SK-N-SH treated with all-trans-retinoic acid at 6 μM for 48 hours (cell line): Measurements from ENCODE around the gene NLRP5.

Source experiments
- ATAC-seq: fragments of 200-7000 bp; cut with Tn5 transposase; 3 replicates; pipeline ENCODE4 v1.9.1; 2020; ENCODE audit warnings: mild to moderate bottlenecking, moderate library complexity
- ARNTL ChIP-seq: fragments of 450-650 bp; formaldehyde crosslinking; IDR thresholded peaks from 2 replicates; pipeline ENCODE4 v1.5.0; 2020; ENCODE audit warnings: low read depth, mild to moderate bottlenecking, moderate library complexity, borderline replicate concordance
- BACH2 ChIP-seq: fragments of 250-450 bp; sonication (Bioruptor Pico); IDR thresholded peaks from 2 replicates; pipeline ENCODE4 v1.9.0; 2021; ENCODE audit warnings: mild to moderate bottlenecking, borderline replicate concordance
- ESRRG ChIP-seq: fragments of 250-450 bp; sonication (Bioruptor Pico); IDR thresholded peaks from 2 replicates; pipeline ENCODE4 v1.6.1; 2021; ENCODE audit warnings: mild to moderate bottlenecking
- GLIS3 ChIP-seq: fragments of 250-450 bp; sonication (Bioruptor Pico); IDR thresholded peaks from 2 replicates; pipeline ENCODE4 v1.5.0; 2020; ENCODE audit warnings: mild to moderate bottlenecking, moderate library complexity
- ISL1 ChIP-seq: fragments of 250-450 bp; sonication (Bioruptor Pico); IDR thresholded peaks from 2 replicates; pipeline ENCODE4 v2.1.2; 2022; ENCODE audit warnings: mild to moderate bottlenecking, moderate library complexity
- PPARA ChIP-seq: fragments of 250-450 bp; sonication (Bioruptor Pico); IDR thresholded peaks from 2 replicates; pipeline ENCODE4 v1.5.0; 2020; ENCODE audit warnings: mild to moderate bottlenecking, borderline replicate concordance
- SNAI2 ChIP-seq: fragments of 250-450 bp; sonication (Bioruptor Pico); IDR thresholded peaks from 2 replicates; pipeline ENCODE4 v1.5.0; 2020; ENCODE audit warnings: mild to moderate bottlenecking, moderate library complexity
- TCF4 ChIP-seq: fragments of 250-450 bp; sonication (Bioruptor Pico); IDR thresholded peaks from 2 replicates; pipeline ENCODE4 v1.8.0; 2021; ENCODE audit warnings: mild to moderate bottlenecking, moderate library complexity, borderline replicate concordance
- TOX ChIP-seq: fragments of 250-450 bp; sonication (Bioruptor Pico); IDR thresholded peaks from 2 replicates; pipeline ENCODE4 v1.8.0; 2021; ENCODE audit warnings: mild to moderate bottlenecking, moderate library complexity, borderline replicate concordance
- ZC3H10 ChIP-seq: fragments of 250-450 bp; sonication (Bioruptor Pico); IDR thresholded peaks from 2 replicates; pipeline ENCODE4 v1.5.1; 2021; ENCODE audit warnings: mild to moderate bottlenecking, moderate library complexity
- ZFP30 ChIP-seq: fragments of 450-650 bp; formaldehyde crosslinking; IDR thresholded peaks from 2 replicates; pipeline ENCODE4 v1.5.0; 2022; ENCODE audit warnings: mild to moderate bottlenecking, moderate library complexity
- ZNF565 ChIP-seq: fragments of 450-650 bp; formaldehyde crosslinking; conservative IDR thresholded peaks from 2 replicates; pipeline ENCODE4 v1.5.0; 2020; ENCODE audit warnings: low read depth, mild to moderate bottlenecking, moderate library complexity
- ZNF70 ChIP-seq: fragments of 450-650 bp; formaldehyde crosslinking; IDR thresholded peaks from 2 replicates; pipeline ENCODE4 v1.5.0; 2020; ENCODE audit warnings: mild to moderate bottlenecking, moderate library complexity
- ZNF8 ChIP-seq: fragments of 450-650 bp; formaldehyde crosslinking; IDR thresholded peaks from 2 replicates; pipeline ENCODE4 v1.5.0; 2020; ENCODE audit warnings: mild to moderate bottlenecking, moderate library complexity
- TF ChIP-seq, protein P1 (sequence below): fragments of 250-450 bp; sonication (Bioruptor Pico); IDR thresholded peaks from 2 replicates; pipeline ENCODE4 v1.8.0; 2020; ENCODE audit warnings: mild to moderate bottlenecking, moderate library complexity, borderline replicate concordance
- TF ChIP-seq, protein P2 (sequence below): fragments of 250-450 bp; sonication (Bioruptor Pico); IDR thresholded peaks from 2 replicates; pipeline ENCODE4 v1.5.0; 2020; ENCODE audit warnings: mild to moderate bottlenecking, moderate library complexity
- TF ChIP-seq, protein P3 (sequence below): fragments of 250-450 bp; sonication (Bioruptor Pico); IDR thresholded peaks from 2 replicates; pipeline ENCODE4 v1.5.1; 2021; ENCODE audit warnings: mild to moderate bottlenecking, moderate library complexity

Gene NLRP5

DNA sequence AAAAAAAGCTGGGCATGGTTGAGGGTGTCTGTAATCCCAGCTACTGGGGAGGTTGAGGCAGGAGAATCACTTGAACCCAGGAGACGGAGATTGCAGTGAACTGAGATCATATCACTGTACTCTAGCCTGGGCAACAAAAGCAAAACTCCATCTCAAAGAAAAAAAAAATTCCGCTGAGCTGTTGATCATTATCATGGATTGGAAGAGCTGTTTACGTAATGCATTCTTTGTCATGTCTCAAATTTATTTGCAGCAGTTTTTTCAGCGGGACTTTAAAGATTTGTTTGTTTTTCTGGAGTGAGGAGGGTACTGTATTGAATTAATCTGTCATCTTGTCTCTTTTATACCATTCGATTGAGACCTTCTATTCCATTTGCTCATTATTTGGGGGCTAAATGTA, 4.3 kb downstream of the NLRP5 start:
- TF ChIP-seq SNAI2 (CRISPR knock-in tag) (no peak), ARNTL (CRISPR knock-in tag) (no peak), TCF4 (CRISPR knock-in tag) (no peak), ESRRG (CRISPR knock-in tag) (no peak), TOX (CRISPR knock-in tag) (no peak), GLIS3 (CRISPR knock-in tag) (no peak), ISL1 (no peak), ZFP30 (CRISPR knock-in tag) (no peak), ZNF70 (no peak)
- TF ChIP-seq, protein P1, sequence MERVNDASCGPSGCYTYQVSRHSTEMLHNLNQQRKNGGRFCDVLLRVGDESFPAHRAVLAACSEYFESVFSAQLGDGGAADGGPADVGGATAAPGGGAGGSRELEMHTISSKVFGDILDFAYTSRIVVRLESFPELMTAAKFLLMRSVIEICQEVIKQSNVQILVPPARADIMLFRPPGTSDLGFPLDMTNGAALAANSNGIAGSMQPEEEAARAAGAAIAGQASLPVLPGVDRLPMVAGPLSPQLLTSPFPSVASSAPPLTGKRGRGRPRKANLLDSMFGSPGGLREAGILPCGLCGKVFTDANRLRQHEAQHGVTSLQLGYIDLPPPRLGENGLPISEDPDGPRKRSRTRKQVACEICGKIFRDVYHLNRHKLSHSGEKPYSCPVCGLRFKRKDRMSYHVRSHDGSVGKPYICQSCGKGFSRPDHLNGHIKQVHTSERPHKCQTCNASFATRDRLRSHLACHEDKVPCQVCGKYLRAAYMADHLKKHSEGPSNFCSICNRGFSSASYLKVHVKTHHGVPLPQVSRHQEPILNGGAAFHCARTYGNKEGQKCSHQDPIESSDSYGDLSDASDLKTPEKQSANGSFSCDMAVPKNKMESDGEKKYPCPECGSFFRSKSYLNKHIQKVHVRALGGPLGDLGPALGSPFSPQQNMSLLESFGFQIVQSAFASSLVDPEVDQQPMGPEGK, result no peak
- TF ChIP-seq, protein P2, sequence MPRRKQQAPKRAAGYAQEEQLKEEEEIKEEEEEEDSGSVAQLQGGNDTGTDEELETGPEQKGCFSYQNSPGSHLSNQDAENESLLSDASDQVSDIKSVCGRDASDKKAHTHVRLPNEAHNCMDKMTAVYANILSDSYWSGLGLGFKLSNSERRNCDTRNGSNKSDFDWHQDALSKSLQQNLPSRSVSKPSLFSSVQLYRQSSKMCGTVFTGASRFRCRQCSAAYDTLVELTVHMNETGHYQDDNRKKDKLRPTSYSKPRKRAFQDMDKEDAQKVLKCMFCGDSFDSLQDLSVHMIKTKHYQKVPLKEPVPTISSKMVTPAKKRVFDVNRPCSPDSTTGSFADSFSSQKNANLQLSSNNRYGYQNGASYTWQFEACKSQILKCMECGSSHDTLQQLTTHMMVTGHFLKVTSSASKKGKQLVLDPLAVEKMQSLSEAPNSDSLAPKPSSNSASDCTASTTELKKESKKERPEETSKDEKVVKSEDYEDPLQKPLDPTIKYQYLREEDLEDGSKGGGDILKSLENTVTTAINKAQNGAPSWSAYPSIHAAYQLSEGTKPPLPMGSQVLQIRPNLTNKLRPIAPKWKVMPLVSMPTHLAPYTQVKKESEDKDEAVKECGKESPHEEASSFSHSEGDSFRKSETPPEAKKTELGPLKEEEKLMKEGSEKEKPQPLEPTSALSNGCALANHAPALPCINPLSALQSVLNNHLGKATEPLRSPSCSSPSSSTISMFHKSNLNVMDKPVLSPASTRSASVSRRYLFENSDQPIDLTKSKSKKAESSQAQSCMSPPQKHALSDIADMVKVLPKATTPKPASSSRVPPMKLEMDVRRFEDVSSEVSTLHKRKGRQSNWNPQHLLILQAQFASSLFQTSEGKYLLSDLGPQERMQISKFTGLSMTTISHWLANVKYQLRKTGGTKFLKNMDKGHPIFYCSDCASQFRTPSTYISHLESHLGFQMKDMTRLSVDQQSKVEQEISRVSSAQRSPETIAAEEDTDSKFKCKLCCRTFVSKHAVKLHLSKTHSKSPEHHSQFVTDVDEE (CRISPR knock-in tag), result no peak
- no peak for ATAC-seq

DNA sequence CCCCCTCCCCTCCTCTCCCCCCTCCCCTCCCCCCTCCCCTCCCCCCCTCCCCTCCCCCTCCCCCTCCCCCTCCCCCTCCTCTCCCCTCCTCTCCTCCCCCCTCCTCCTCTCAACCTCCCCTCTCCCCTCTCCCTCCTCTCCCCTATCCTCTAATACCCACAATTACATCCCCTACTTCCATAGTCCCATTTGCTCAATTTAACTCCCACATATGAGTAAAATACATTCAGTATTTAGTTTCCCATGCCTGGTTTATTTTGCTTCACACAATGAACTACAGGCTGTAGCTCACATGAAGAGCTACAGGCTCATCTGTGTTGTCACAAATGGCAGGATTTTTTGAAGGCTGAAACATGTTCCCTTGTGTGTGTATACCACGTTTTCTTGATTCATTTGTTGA, 6.9 kb downstream of the NLRP5 start:
- ATAC-seq, result no peak
- TF ChIP-seq TOX (CRISPR knock-in tag), result no peak
- TF ChIP-seq, protein P2 (CRISPR knock-in tag), result no peak
- TF ChIP-seq, protein P1, result no peak
- no peak for TF ChIP-seq ESRRG (CRISPR knock-in tag)

DNA sequence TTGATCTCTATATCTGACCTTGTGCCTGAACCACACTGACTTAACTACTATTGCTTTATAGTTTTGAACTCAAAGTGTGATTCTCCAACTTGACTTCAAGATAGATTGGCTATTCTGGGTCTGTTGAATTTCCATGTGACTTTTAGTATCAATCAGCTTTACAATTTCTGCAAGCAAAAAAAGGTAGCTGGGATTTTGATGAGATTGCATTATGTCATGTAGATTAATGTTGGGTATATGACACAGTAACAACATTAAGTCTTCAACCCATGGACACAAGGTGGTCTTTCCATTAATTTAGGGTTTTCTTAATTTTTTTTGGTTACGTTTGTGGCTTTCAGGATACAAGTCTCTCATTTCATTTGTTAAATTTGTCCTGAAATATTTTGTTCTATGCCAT, 28.2 kb downstream of the NLRP5 start:
- TF ChIP-seq ZFP30 (CRISPR knock-in tag) (no peak), ZNF565 (CRISPR knock-in tag) (no peak), ISL1 (no peak), ZNF8 (CRISPR knock-in tag) (no peak), PPARA (no peak), ZNF70 (no peak), BACH2 (CRISPR knock-in tag) (no peak), ZC3H10 (CRISPR knock-in tag) (no peak), SNAI2 (CRISPR knock-in tag) (no peak)
- TF ChIP-seq, protein P2 (CRISPR knock-in tag), result no peak
- TF ChIP-seq, protein P1, result no peak
- TF ChIP-seq, protein P3, sequence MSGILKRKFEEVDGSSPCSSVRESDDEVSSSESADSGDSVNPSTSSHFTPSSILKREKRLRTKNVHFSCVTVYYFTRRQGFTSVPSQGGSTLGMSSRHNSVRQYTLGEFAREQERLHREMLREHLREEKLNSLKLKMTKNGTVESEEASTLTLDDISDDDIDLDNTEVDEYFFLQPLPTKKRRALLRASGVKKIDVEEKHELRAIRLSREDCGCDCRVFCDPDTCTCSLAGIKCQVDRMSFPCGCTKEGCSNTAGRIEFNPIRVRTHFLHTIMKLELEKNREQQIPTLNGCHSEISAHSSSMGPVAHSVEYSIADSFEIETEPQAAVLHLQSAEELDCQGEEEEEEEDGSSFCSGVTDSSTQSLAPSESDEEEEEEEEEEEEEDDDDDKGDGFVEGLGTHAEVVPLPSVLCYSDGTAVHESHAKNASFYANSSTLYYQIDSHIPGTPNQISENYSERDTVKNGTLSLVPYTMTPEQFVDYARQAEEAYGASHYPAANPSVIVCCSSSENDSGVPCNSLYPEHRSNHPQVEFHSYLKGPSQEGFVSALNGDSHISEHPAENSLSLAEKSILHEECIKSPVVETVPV (CRISPR knock-in tag), result no peak
- TF ChIP-seq, all 23 proteins: peak for 0
- ATAC-seq, result no peak
